Measurements from ENCODE around the gene ADD1.
"Not testable (repeated sequence)": the region's sequence is repeated elsewhere in the genome, so short reads cannot be mapped to it uniquely, and the experiment has no call there.

The ADD1 gene

DNA sequence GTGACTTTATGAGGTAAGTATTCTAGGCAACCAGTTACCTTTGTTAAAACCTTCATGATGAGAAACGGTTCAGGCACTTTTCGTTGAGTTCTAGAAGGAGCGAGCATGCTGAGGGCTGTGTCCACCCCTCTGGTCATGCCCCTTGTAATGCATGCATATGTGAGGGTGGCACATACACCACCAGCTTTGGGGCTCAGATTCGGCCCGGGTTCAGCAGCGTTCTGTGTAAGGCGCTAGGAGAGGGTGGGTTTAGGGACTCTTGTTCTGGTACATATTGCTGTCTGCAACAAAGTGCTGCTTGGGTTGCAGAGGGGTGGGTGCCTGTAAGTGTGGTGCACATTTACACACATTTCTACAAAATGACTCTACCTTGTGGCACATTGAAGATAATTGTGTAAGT lies 65.0 kb downstream of the ADD1 start:
- no peak for DNase-seq (ENCODE audit: extremely low read depth, low read depth)
- TF ChIP-seq, protein P1, sequence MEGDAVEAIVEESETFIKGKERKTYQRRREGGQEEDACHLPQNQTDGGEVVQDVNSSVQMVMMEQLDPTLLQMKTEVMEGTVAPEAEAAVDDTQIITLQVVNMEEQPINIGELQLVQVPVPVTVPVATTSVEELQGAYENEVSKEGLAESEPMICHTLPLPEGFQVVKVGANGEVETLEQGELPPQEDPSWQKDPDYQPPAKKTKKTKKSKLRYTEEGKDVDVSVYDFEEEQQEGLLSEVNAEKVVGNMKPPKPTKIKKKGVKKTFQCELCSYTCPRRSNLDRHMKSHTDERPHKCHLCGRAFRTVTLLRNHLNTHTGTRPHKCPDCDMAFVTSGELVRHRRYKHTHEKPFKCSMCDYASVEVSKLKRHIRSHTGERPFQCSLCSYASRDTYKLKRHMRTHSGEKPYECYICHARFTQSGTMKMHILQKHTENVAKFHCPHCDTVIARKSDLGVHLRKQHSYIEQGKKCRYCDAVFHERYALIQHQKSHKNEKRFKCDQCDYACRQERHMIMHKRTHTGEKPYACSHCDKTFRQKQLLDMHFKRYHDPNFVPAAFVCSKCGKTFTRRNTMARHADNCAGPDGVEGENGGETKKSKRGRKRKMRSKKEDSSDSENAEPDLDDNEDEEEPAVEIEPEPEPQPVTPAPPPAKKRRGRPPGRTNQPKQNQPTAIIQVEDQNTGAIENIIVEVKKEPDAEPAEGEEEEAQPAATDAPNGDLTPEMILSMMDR (IDR thresholded peaks at IDR 0.05; ENCODE audit: low read depth, low read length) = no peak

DNA sequence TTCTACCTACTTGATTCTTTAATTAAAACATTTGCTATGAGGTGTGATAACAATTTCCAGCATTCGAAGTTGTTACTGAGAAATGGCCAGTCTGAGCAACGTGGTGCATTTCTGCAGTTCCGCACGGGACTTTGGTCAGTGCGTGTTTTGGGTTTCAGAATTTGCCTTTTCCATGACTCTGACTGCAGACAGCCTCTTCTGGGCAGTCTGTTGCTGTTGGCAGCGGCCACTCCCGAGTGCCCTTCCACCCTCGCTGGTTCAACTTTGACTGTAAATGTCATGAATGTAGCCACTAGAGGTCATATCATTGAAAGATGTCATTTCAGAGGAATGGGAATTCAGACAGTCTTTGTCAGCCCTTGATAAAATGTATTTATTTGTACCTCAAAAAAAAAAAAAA lies 65.9 kb downstream of the ADD1 start:
- DNase-seq (ENCODE audit: extremely low read depth, low read depth) = no peak
- TF ChIP-seq, protein P1 (IDR thresholded peaks at IDR 0.05; ENCODE audit: low read depth, low read length) = no peak

DNA sequence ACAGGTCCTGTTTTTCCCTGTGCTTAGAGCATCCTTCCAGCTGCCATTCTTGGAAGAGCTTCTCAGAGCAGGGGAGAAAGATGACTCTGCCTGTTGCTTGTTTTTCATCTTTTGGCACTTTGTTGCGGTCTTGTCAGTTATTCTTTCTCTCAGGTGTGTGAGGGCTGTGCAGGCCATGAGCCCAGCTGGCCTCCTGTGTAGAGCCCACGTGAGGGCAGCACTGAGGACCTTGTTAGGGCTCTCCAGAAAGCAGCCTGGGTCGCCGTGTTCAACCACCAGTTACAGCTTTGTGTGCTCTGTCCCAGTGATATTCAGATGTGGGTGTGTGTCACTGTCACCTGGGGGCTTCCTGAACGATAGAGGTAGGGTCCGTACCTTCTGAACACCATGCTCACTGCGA lies 66.8 kb downstream of the ADD1 start:
- TF ChIP-seq, protein P1 (IDR thresholded peaks at IDR 0.05; ENCODE audit: low read depth, low read length) = no peak
- no peak for DNase-seq (ENCODE audit: extremely low read depth, low read depth)

DNA sequence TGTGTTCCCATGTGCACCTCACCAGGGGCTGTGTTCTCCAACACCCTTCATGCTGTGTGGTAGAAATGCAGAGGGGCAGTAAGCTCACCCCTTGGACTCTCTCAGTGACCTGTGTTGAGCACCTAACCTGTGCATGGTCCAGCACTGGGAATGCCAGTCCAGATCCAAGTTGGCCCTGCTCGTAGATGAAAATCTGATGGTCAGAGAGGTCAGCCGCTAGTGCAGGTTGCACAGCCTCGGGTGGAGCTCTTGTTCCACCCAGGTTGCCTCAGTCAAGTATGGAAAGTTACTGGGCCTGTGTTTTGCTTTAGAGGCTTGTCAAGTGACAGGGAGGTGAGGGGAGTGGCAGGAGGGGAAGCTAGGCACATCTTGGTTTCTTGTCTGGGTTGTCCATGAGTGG lies 68.2 kb downstream of the ADD1 start:
- TF ChIP-seq, protein P1 (IDR thresholded peaks at IDR 0.05; ENCODE audit: low read depth, low read length) = no peak
- no peak for DNase-seq (ENCODE audit: extremely low read depth, low read depth)

DNA sequence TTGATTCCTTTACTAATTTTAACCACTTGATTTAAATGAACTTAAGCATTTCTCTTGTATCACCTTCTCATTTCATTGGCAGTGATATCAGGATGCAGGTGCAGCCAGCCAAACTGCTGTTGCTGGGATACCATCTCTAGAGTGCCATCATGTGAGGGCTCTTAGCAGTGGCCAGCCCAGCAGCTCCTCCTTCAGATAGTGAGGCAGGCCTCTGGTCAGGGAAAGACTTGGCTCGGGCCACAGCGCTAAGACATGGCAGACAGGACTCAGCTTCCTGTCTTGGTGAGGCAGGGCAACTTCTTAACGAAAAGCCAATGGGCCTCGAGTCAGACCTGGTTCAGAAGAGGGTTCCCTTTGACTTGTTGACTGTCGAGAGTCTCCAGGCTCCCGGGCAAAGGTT lies 69.5 kb downstream of the ADD1 start:
- TF ChIP-seq, protein P1 (IDR thresholded peaks at IDR 0.05; ENCODE audit: low read depth, low read length) = no peak

DNA sequence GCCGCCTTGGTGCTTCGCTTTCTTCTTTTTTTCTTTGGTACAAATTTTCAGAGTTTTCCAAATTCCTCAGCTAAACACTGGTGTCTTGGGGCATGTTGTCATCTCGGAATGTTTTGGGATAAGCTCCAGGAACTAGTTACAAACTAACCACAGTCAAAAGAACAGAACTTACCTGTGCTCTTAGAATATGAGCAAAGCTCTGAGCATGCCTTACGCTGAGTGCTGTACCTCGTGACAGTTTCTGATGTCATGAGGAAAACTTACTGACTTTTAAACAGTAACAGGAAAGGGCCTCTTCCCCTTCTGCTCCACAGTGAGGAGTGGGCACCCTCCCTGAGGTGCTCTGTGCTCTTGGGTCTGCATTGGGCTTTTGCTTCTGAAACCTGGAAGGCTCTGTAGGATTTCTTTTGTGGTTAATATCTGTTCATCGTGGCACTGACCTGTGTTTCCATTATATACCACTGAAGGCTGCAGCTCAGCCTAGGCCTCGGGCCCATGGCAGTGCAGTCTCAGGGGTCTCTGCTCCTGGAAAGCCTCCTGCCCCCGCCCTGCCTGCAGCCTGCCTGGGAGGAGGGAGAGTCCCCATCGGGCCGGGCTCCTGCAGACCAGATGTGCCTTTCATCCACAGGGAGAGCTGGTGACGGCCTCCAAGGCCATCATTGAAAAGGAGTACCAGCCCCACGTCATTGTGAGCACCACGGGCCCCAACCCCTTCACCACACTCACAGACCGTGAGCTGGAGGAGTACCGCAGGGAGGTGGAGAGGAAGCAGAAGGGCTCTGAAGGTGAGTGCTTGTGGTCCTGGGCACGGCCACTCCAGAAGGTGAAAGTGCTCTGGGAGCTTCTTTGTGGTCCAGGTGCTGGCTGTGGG lies 70.8 kb downstream of the ADD1 start:
- TF ChIP-seq, protein P1 (IDR thresholded peaks at IDR 0.05; ENCODE audit: low read depth, low read length) = no peak
- no peak for DNase-seq (ENCODE audit: extremely low read depth, low read depth)

More for the DNA sequence above, 69.5 kb downstream of the ADD1 start:
- no peak for DNase-seq (ENCODE audit: extremely low read depth, low read depth)

DNA sequence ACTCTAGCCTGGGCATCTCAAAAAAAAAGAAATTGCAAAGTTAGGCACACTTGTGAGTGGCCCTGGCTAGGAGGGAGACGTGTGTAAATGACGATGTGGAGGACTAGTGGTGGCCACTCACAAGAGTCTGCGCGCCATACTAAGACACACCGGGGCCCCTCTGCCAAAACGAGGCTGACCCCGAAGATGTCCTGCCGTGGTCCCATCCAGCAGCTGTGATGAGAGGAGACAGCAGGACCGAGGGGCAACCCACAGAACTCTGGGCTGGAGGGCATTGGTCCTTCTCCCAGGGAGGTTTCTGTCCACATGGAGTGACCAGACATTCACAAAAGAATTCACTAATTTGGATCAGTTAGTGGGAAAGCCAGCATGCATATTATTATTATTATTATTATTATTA lies 72.1 kb downstream of the ADD1 start:
- no peak for DNase-seq (ENCODE audit: extremely low read depth, low read depth)
- TF ChIP-seq, protein P1 (IDR thresholded peaks at IDR 0.05; ENCODE audit: low read depth, low read length) = no peak

DNA sequence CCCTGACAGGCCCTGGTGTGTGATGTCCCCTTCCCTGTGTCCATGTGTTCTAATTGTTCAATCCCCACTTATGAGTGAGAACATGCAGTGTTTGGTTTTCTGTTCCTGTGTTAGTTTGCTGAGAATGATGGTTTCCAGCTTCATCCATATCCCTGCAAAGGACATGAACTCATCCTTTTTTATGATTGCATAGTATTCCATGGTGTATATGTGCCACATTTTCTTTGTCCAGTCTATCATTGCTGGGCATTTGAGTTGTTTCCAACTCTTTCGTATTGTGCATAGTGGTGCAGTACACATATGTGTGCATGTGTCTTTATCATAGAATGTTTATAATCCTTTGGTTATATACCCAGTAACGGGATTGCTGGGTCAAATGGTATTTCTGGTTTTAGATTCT lies 73.1 kb downstream of the ADD1 start:
- not testable (repeated sequence) for DNase-seq (ENCODE audit: extremely low read depth, low read depth)

DNA sequence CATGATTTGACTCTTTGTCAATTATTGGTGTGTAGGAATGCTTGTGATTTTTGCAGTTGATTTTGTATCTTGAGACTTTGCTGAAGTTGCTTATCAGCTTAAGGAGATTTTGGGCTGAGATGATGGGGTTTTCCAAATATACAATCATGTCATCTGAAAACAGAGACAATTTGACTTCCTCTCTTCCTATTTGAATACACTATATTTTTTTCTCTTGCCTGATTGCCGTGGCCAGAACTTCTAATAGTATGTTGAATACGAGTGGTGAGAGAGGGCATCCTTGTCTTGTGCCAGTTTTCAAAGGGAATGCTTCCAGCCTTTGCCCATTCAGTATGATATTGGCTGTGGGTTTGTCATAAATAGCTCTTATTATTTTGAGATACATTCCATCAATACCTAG lies 74.7 kb downstream of the ADD1 start:
- DNase-seq (ENCODE audit: extremely low read depth, low read depth) = not testable (repeated sequence)

DNA sequence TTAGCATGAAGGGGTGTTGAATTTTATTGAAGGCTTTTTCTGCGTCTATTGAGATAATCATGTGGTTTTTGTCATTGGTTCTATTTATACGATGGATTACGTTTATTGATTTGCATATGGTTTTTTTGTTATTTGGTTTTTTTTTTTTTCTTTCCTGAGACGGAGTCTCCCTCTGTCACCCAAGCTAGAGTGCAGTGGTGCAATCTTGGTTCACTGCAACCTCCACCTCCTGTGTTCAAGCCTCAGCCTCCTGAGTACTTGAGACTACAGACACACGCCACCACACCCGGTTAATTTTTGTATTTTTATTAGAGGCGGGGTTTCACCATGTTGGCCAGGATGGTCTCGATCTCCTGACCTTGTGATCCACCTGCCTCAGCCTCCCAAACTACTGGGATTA lies 75.1 kb downstream of the ADD1 start:
- not testable (repeated sequence) for DNase-seq (ENCODE audit: extremely low read depth, low read depth)

DNA sequence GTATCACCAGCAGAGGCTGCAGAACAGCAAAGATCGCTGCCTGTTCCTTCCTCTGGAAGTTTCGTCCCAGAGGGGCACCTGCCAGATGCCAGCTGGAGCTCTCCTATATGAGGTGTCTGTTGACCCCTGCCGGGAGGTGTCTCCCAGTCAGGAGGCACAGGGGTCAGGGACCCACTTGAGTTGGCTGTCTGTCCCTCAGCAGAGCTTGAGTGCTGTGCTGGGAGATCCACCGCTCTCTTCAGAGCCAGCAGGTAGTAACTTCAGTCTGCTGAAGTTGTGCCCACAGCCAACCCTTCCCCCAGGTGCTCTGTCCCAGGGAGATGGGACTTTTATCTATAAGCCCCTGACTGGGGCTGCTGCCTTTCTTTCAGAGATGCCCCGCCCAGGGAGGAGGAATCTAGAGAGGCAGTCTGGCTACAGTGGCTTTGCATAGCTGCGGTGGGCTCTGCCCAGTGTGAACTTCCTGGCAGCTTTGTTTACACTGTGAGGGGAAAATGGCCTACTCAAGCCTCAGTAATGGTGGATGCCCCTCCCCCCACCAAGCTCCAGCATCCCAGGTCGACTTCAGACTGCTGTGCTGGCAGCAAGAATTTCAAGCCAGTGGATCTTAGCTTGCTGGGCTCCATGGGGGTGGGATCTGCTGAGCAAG lies 78.9 kb downstream of the ADD1 start:
- not testable (repeated sequence) for DNase-seq (ENCODE audit: extremely low read depth, low read depth)

All from AG09319 (cell line).